DND-41 (cell line): ENCODE measurements around the gene PRR5L.

Experiments
- ATAC-seq: fragments of 200-7000 bp; cut with Tn5 transposase; 3 replicates; pipeline ENCODE4 v1.9.1; 2021; ENCODE audit warnings: low read depth; ENCODE audit not compliant: insufficient read depth
- DNase-seq: peaks from one replicate; pipeline ENCODE4 v3.0.0-alpha.2; 2020
- H2AFZ ChIP-seq: 2 replicates; pipeline ENCODE4 v1.6.0; 2012; ENCODE audit warnings: low read depth, low read length
- H3K27ac ChIP-seq: 2 replicates; pipeline ENCODE4 v1.5.1; 2012; ENCODE audit warnings: low read length, inconsistent platforms
- H3K27me3 ChIP-seq: fragments of 200-600 bp; sonication (generic); 2 replicates; pipeline ENCODE4 v1.6.0; 2012; ENCODE audit warnings: low read length, mild to moderate bottlenecking, inconsistent platforms; ENCODE audit not compliant: insufficient read depth, poor library complexity
- H3K36me3 ChIP-seq: 2 replicates; pipeline ENCODE4 v1.5.1; 2012; ENCODE audit warnings: low read length, inconsistent platforms; ENCODE audit not compliant: insufficient read depth
- H3K4me1 ChIP-seq: 2 replicates; pipeline ENCODE4 v1.5.1; 2012; ENCODE audit warnings: mild to moderate bottlenecking, low read length; ENCODE audit not compliant: insufficient read depth
- H3K4me2 ChIP-seq: 2 replicates; pipeline ENCODE4 v1.6.0; 2012; ENCODE audit warnings: mild to moderate bottlenecking, moderate library complexity, low read length, inconsistent platforms; ENCODE audit not compliant: insufficient read depth
- H3K4me3 ChIP-seq, 2 experiments: fragments of 200-600 bp in 1 of 2; shearing (Covaris generic) in 1 of 2; 2 replicates each; pipeline ENCODE4 v1.5.1; 2012 to 2016; ENCODE audit warnings: inconsistent platforms in 2 of 2, low read length in 2 of 2, mild to moderate bottlenecking in 2 of 2, low read depth in 1 of 2, moderate library complexity in 1 of 2
- H3K79me2 ChIP-seq: 2 replicates; pipeline ENCODE4 v1.6.0; 2012; ENCODE audit warnings: low read length, inconsistent platforms; ENCODE audit not compliant: insufficient read depth
- H3K9ac ChIP-seq: 2 replicates; pipeline ENCODE4 v1.6.0; 2012; ENCODE audit warnings: low read depth, mild to moderate bottlenecking, inconsistent platforms, low read length, moderate library complexity
- H3K9me3 ChIP-seq: 2 replicates; pipeline ENCODE4 v1.5.1; 2012; ENCODE audit warnings: low read length, moderate library complexity, mild to moderate bottlenecking, inconsistent platforms; ENCODE audit not compliant: insufficient read depth, severe bottlenecking
- H4K20me1 ChIP-seq: 2 replicates; pipeline ENCODE4 v1.6.0; 2012; ENCODE audit warnings: low read length; ENCODE audit not compliant: insufficient read depth
- EZH2 ChIP-seq: IDR thresholded peaks from 3 replicates; pipeline ENCODE4 v1.6.1; 2012; ENCODE audit warnings: borderline replicate concordance, low read depth, mild to moderate bottlenecking, moderate library complexity, low read length, inconsistent platforms; ENCODE audit not compliant: severe bottlenecking
- TF ChIP-seq, protein P1 (sequence below): IDR thresholded peaks from 2 replicates; pipeline ENCODE4 v1.5.1; 2012; ENCODE audit warnings: borderline replicate concordance, low read length, moderate library complexity, mild to moderate bottlenecking; ENCODE audit not compliant: poor library complexity, severe bottlenecking; ENCODE audit errors: extremely low read depth

The PRR5L gene, protein sequence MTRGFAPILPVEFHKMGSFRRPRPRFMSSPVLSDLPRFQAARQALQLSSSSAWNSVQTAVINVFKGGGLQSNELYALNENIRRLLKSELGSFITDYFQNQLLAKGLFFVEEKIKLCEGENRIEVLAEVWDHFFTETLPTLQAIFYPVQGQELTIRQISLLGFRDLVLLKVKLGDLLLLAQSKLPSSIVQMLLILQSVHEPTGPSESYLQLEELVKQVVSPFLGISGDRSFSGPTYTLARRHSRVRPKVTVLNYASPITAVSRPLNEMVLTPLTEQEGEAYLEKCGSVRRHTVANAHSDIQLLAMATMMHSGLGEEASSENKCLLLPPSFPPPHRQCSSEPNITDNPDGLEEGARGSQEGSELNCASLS

DNA sequence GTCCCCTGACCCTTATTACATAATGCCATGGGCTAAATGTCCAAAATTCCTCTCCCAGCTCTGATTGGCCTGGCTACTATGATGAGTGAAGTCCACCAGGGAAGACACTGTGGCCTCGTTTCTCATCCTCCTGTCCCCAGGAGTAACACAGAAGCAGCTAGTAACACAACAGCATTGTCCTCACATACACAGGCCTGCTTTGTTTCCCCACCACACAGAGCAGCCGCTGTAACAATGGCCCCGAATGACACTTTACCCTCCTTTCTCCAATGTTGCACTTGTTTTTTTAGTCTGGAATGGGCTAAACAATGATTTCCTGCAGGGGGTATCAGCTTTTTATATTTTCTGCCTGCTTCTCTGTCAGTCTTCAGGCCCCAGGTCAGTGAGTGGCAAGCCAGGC lies at the start of gene PRR5L:
PRR5L (plus strand) TSS at position 363 of the 400 bp plus-strand sequence. CDS start 104,834 bp downstream, outside the sequence.
- Histone ChIP-seq H3K36me3 (no peaks in the 10 kb centered on the region), H3K79me2 (no peaks in the 10 kb centered on the region), H3K4me3 (no peak within 1 kb of the TSS), H3K27ac (no peak within 1 kb of the TSS), H2AFZ (no peak within 1 kb of the TSS), H3K4me1 (no peaks in the 10 kb centered on the region), H3K9me3 (no peaks in the 10 kb centered on the region), H3K4me2 (no peak within 1 kb of the TSS), H4K20me1 (no peaks in the 10 kb centered on the region), H3K27me3 (peaks cover 3% of the 10 kb centered on the region), H3K9ac (no peak within 1 kb of the TSS)
- no peak for TF ChIP-seq EZH2
- TF ChIP-seq, protein P1, sequence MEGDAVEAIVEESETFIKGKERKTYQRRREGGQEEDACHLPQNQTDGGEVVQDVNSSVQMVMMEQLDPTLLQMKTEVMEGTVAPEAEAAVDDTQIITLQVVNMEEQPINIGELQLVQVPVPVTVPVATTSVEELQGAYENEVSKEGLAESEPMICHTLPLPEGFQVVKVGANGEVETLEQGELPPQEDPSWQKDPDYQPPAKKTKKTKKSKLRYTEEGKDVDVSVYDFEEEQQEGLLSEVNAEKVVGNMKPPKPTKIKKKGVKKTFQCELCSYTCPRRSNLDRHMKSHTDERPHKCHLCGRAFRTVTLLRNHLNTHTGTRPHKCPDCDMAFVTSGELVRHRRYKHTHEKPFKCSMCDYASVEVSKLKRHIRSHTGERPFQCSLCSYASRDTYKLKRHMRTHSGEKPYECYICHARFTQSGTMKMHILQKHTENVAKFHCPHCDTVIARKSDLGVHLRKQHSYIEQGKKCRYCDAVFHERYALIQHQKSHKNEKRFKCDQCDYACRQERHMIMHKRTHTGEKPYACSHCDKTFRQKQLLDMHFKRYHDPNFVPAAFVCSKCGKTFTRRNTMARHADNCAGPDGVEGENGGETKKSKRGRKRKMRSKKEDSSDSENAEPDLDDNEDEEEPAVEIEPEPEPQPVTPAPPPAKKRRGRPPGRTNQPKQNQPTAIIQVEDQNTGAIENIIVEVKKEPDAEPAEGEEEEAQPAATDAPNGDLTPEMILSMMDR: no peak
- ATAC-seq (no peak), DNase-seq (no peak)

- no peaks in the 10 kb centered on the region for H3K9me3 ChIP-seq
- H3K27ac ChIP-seq: no peak overlapping the region
- TF ChIP-seq, protein P1: no peak
- TF ChIP-seq EZH2: no peak
- no peaks in the 10 kb centered on the region for H3K4me1 ChIP-seq
- H3K27me3 ChIP-seq: peaks cover 7% of the 10 kb centered on the region
- H3K4me3 ChIP-seq: no peak overlapping the region
- no peak for ATAC-seq
- no peaks in the 10 kb centered on the region for H4K20me1 ChIP-seq
- no peak overlapping the region for H3K4me2 ChIP-seq
- no peaks in the 10 kb centered on the region for H3K79me2 ChIP-seq
- H3K9ac ChIP-seq: no peak overlapping the region
- H2AFZ ChIP-seq: no peak overlapping the region
- no peak for DNase-seq
- H3K36me3 ChIP-seq: no peaks in the 10 kb centered on the region
Measured at GRCh38 chr11:36247493-36247892, 48.6 kb upstream of the PRR5L start.

DNA sequence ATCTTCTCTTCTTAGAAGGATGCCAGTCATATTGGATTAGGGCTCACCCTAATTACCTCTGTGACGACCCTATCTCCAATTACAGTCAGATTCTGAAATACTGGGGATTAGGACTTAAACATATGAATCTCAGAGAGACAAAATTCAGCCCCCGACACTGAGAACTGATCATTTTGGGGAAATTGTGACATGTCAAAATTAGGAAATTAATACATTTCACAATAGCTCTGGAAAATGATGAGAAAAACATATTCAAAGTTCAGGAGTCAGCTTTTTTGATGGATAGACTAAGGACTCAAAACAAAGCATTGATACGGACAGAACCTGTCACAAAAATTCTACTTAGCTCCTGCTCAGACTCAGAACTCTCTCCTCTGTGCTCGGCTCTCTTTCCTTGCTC lies 47.7 kb upstream of the PRR5L start:
- no peaks in the 10 kb centered on the region for H3K36me3 ChIP-seq
- no peaks in the 10 kb centered on the region for H4K20me1 ChIP-seq
- no peak overlapping the region for H3K4me2 ChIP-seq

More for the DNA sequence above, 47.7 kb upstream of the PRR5L start:
- no peaks in the 10 kb centered on the region for H3K9me3 ChIP-seq
- H3K4me1 ChIP-seq: no peaks in the 10 kb centered on the region
- H3K27me3 ChIP-seq: peaks cover 7% of the 10 kb centered on the region
- no peak overlapping the region for H2AFZ ChIP-seq
- no peak overlapping the region for H3K27ac ChIP-seq
- H3K79me2 ChIP-seq: no peaks in the 10 kb centered on the region
- H3K4me3 ChIP-seq: no peak overlapping the region
- TF ChIP-seq, protein P1: no peak
- TF ChIP-seq EZH2: no peak
- DNase-seq: no peak
- no peak overlapping the region for H3K9ac ChIP-seq
- ATAC-seq: no peak
